Adipose tissue (tissue), 3 donors: Measurements from ENCODE around the gene NECAB3. TPM values are rescaled to one million over a fixed set of nuclear protein-coding genes. Genes with fewer than 3 reads are reported as not detected.

Source experiments
- H3K27ac ChIP-seq: one replicate; pipeline ENCODE4 v1.5.1; 2013; ENCODE audit warnings: low read depth, low read length
- WGBS, 3 donors: extraction: QIAGEN DNeasy Blood & Tissue Kit; methylation state at CpG; one replicate each; pipeline ENCODE4 v1.1.7; 2013; 5-methylcytosine and 5-hydroxymethylcytosine counted together
- polyA plus RNA-seq, 3 donors: library from polyadenylated mRNA; stranded (reverse); fragments of 200-250 nt; gene quantifications; one replicate each; pipeline ENCODE4 v1.2.3, GENCODE V29; 2013
- donor health status: healthy with polysubstance abuse.
- donor health status: Bipolar disorder and iron deficiency.
- donor health status: healthy.

NECAB3 gene
- polyA plus RNA-seq, 3 donors, result 14.6 to 25.7 (median 19.6) TPM

GRCh38 chr20:33669224-33669623, 5.0 kb downstream of the NECAB3 start:
- WGBS, 3 donors, result 87 to 97% (median 90%) methylated on average over 5 of the region's 5 CpGs

DNA sequence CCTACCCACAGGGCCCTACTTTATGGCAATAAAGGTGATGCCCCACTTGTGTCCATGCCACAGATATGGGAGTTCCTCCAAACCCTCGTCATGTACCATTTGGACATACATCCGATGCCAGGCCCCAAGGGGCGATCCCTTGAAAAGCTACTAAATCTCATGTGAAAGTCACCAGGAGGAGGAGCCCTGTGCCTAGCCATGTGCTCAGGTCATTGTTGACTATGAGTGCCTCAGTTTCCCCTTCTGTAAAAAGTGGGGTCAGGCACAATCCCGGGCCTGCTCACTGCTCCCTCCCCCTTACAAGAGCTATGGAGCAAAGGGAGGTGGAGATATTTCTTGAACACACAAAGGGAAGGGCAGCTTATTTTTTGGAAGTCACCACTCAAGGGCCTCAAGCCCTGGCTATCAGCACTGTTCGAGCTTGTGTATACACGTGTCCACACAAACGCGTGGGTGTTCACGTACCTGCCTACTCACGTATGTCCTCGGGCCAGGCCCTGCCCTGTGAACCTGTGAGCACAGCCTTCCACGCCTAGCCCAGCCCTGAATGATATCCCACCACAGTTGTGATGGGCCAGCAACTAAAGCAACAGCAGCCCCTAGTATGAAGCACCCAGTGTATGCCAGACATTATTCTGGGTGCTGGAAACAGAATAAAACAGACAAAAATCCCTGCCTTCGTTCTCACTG, 5.6 kb downstream of the NECAB3 start:
- 76 to 88% (median 76%) methylated on average over 13 of the region's 13 CpGs for WGBS, 3 donors
- H3K27ac ChIP-seq, result no peak overlapping the region

More at GRCh38 chr20:33669224-33669623, 5.0 kb downstream of the NECAB3 start:
- no peak overlapping the region for H3K27ac ChIP-seq

DNA sequence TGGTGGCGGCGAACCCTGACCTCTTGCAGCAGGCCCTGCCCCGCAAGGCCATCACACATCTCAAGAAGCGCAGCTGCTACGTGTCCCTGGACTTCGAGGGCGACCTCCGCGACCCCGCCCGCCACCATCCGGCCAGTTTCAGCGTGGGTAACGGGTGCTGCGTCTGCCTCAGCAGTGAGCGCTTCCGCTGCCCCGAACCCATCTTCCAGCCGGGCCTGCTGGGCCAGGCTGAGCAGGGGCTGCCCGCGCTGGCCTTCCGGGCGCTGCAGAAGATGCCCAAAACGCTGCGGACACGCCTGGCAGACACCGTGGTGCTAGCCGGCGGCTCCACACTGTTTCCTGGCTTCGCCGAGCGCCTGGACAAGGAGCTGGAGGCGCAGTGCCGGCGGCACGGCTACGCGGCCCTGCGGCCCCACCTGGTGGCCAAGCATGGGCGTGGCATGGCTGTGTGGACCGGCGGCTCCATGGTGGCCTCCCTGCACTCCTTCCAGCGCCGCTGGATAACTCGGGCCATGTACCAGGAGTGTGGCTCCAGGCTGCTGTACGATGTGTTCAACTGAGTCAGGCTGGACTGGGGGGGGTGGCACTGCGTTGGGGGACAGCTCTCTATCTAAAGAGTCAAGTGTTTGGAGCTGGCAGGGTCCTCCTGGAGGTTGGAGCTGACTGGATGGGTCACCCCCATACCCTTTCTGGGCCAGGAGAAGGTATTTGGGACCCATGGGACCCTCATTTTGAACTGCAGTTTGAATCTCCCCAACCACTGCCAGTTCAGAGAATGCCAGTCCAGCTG, 6.4 kb downstream of the NECAB3 start:
- no peak overlapping the region for H3K27ac ChIP-seq
- 3 to 35% (median 16%) methylated on average over 47 of the region's 47 CpGs for WGBS, 3 donors

DNA sequence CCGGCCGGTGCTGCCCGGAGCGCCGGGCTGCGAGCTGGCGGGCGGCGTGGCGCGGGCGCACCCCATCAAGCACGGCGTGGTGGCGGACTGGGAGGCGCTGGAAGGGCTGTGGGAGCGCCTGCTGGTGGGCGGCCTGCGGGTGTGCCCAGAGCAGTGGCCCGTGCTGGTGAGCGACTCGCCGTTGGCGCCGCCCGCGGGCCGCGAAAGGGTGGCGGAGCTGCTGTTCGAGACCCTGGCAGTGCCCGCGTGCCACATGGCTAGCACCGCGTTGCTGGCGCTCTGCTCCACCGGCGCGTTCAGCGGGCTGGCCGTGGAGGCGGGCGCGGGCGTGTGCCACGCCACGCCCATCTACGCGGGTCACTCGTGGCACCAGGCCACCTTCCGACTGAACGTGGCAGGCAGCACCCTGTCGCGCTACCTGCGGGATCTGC, 7.0 kb downstream of the NECAB3 start:
- WGBS, 3 donors, result 6 to 29% (median 7%) methylated on average over 50 to 55 of the region's 55 CpGs
- H3K27ac ChIP-seq, result no peak overlapping the region

DNA sequence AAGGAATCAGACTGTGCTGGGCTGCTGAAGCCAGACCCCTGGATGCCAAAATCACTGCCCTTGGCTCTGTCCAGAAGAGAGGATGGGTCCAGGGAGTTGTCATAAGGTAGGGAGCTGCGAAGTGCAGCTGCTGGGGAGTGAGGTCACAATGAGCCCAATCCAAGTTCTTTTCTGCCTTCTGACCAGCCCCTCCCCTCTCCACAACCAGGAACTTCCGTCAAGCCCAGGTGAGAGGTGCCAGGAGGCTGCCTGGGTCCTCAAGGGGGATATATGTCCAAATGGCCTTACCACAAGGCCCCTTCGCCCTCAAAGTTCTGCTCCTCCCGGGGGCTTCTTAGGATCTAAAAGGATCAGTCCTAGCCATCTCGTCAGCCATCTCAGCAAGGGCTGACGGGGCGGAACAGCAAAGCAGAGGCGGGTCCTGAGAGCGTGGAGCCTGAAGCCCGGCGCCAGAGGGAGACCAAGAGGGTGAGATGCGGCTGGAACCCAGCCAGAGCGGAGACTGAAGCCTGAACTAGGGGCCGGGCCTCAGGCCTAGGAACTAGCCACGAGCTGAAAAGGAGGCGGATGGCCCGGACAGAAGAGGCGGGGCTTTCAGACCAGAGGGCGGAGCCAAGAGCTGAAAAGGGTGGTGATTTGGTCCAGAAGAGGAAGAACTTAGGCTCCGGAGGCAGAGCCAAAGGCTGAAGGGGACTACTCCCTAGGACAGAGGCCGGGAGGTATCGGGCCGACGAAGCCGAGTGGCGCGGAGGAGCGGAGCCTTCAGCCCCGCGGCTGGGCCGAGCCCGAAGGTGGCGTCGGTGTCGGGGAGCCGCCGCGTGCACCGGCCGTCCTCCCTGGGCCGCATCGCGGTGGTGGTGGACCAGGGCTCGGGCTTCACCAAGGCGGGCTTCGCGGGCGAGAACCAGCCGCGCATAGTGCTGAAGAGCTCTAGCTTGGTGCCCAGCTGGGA, 7.7 kb downstream of the NECAB3 start, which contains the start of gene ACTL10:
Gene ACTL10 (plus strand): TSS at position 651 of the 952 bp plus-strand sequence. CDS start 555 bp downstream, outside the sequence.
- 2 to 6% (median 4%) methylated on average over 33 to 50 of the region's 50 CpGs for WGBS, 3 donors
- H3K27ac ChIP-seq, result no peak within 1 kb of the TSS

GRCh38 chr20:33664762-33665144, 9.5 kb downstream of the NECAB3 start:
- 97 to 100% (median 98%) methylated on average over 2 of the region's 2 CpGs for WGBS, 3 donors

GRCh38 chr20:33664085-33664761, 10.0 kb downstream of the NECAB3 start:
- WGBS, 3 donors, result 46 to 58% (median 50%) methylated on average over 9 of the region's 9 CpGs
- no peak overlapping the region for H3K27ac ChIP-seq

More at GRCh38 chr20:33664762-33665144, 9.5 kb downstream of the NECAB3 start:
- H3K27ac ChIP-seq, result no peak overlapping the region

GRCh38 chr20:33663161-33664084, 10.8 kb downstream of the NECAB3 start:
- 1% methylated on average over 81 to 84 of the region's 84 CpGs for WGBS, 3 donors
- H3K27ac ChIP-seq, result no peak overlapping the region

DNA sequence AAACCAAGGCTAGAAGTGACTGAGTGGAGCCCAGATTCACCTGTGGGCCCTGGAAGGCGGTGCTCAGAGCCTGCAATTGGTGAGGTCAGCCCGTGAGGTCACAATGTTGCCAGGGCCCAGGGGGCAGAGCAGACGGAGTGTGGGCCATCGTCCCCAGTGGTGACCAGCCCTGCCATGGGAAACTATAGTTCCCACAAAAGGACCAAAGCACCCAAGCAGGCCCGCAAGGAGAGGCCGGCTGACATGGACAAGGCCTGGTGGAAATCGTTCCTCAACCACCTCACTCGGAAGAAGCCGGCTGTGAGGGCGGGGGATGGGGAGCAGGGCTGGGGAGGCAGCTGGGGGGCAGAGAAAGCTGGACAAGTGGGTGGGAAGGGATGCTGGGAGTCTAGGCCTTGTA, 12.1 kb downstream of the NECAB3 start, which contains the start of gene C20orf144:
Gene C20orf144 (plus strand): TSS at position 156 of the 400 bp plus-strand sequence. CDS start 19 bp downstream, at position 175.
- no peak within 1 kb of the TSS for H3K27ac ChIP-seq
- 94 to 95% (median 95%) methylated on average over 10 of the region's 10 CpGs for WGBS, 3 donors

DNA sequence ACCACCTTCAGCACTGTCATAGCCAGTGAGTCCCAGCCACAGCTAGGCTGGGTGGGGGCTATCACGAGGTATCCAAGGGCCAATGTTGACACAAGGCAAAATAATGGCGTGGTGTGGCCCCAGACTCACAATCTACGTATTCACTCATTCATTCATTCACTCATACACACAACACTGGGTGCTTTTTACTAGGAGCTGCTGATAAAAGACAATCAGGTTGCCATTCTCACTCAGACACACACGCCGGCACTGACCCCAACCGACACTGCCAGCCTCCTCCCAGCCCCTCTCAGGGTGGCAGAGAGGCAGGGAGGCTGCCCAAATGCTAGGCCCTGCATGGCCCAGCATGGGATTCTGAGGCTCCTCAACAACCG, 13.6 kb downstream of the NECAB3 start:
- 89 to 92% (median 89%) methylated on average over 7 of the region's 7 CpGs for WGBS, 3 donors
- H3K27ac ChIP-seq, result no peak overlapping the region

GRCh38 chr20:33660035-33660684, 14.1 kb downstream of the NECAB3 start:
- no peak overlapping the region for H3K27ac ChIP-seq
- 89 to 93% (median 93%) methylated on average over 20 to 21 of the region's 21 CpGs for WGBS, 3 donors

DNA sequence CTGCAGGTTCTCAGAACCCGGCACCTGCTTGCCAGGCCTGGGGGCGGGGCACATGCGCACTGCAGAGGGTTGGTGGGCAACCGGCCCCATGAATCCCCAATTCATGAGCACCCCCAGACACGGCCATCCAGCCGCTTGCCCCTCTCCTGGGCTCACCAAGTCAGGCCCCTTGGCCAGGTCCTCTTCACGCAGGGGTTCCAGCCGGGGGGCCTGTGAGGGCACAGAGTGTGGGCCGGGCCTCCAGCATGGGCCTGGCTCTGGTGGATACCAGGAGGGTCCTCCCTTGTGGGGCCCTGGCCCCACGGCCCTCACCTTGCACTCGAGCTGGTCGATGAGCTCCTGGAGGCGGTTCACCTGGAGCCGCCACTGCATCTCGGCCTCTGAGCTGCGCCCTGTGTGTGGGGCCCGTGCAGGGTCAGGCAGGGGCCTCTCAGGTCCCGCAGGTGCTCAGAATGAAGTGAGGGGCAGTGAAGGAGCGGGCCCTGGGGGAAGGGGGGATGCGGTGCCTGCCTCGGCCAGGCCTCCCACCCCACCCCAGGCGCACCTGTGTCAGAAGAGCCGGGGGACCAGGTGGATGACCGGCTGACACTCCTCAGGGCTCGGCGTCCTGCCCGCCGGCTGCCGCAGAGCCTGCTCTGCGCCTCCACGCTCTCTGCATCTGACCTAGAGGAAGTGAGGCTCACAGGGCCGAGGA, 14.7 kb downstream of the NECAB3 start:
- H3K27ac ChIP-seq, result no peak overlapping the region
- 91 to 96% (median 95%) methylated on average over 24 to 32 of the region's 32 CpGs for WGBS, 3 donors

DNA sequence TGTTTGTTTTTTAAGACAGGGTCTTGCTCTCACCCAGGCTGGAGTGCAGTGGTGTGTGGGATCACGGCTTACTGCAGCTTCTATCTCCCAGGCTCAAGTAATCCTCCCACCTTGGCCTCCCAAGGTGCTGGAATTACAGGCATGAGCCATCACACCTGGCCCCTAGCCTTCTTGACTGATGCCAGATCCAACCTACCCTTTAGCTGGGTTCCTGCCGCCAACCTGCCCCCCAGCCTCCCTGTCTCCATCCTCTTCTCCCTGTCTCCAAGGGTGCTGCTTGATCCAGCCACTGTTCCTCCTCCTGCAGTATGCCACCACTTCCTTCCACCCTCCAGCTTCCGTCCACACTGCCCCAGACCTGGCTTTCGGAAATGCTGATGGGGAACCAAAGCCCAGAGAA, 15.3 kb downstream of the NECAB3 start:
- 89 to 96% (median 94%) methylated on average over 4 of the region's 4 CpGs for WGBS, 3 donors
- no peak overlapping the region for H3K27ac ChIP-seq

DNA sequence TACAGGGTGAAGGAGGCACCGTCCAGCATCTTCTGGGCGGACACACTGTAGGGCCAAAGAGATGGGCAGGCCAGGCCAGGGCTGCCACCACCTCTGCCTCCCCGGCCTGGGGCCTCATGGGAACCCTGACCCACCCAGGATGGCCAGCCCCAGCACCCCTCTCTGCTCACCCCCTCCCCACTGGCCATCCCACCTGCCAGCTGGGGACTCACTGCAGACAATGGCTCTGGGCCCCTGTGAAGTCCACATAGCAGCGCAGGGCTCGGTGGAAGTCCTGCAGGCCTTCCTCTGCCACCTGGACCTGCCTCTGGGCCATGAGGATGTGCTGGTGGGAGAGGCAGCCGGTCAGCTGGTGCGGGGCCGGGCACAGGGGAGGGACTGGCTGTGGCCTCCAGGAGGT, 15.7 kb downstream of the NECAB3 start:
- no peak overlapping the region for H3K27ac ChIP-seq
- WGBS, 3 donors, result 91 to 95% (median 94%) methylated on average over 8 of the region's 8 CpGs

- H3K27ac ChIP-seq, result no peak overlapping the region
- 94 to 96% (median 95%) methylated on average over 12 of the region's 12 CpGs for WGBS, 3 donors
Measured at GRCh38 chr20:33657704-33658095, 16.5 kb downstream of the NECAB3 start.
